ENCODE data around the gene SOSTDC1. TPM values are rescaled to one million over a fixed set of nuclear protein-coding genes. Genes with fewer than 3 reads are reported as not detected.

SOSTDC1 gene
- total RNA-seq, 2 experiments from 2014 or later = not detected

DNA sequence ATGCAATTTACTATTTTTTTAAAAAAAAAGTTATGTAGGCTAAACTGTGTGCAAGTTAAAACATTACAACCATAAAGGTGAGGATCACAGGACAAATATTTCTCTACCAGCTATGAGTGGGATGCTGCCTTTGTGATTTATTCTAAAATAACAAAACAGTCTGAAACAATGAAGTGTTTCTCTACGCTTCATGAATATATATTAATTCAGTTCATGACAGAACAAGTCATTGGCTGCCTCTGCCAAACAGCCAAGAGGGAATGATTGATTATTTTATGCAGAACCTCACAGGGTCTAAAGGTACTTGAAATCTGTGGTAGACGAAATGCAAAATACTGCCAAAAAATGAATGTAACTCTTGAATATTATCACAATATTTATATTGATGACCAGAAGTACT is 29.0 kb upstream of the SOSTDC1 start:
- Histone ChIP-seq H3K4me3 (ENCODE audit: low read depth, low read length, poor library complexity, severe bottlenecking) (no peak overlapping the region), H3K4me2 (ENCODE audit: low read length) (no peak overlapping the region), H3K4me1 (ENCODE audit: insufficient read depth, low read length, poor library complexity, severe bottlenecking) (no peaks in the 10 kb centered on the region), H3K36me3 (ENCODE audit: insufficient read depth, low read length) (no peaks in the 10 kb centered on the region), H4K20me1 (ENCODE audit: insufficient read depth, low read length) (no peaks in the 10 kb centered on the region), H3K27ac (ENCODE audit: low read depth, low read length, poor library complexity, severe bottlenecking) (no peak overlapping the region), H3K9me2 (ENCODE audit: insufficient read depth, low read length) (no peaks in the 10 kb centered on the region), H3K9me3 (ENCODE audit: low read length) (no peaks in the 10 kb centered on the region), H3K79me2 (ENCODE audit: insufficient read depth, low read depth, low read length) (no peaks in the 10 kb centered on the region), H2AFZ (ENCODE audit: low read length) (no peak overlapping the region)
- ChIA-PET CTCF (ENCODE audit: unreplicated experiment) (no interaction called here), POLR2A (interaction anchor here (0.6 to 1.1 kb wide), 3 partner anchors 21 to 1201 kb away, joined by 3 to 5 read pairs (median 4); no protein-coding TSS in a partner anchor)
- BruUV-seq (replicated peaks) = no TSS peak
- intact Hi-C loops (cut with micrococcal nuclease; ENCODE audit: unreplicated experiment) = no loop called here
- no peak for TF ChIP-seq EZH2phosphoT487 (IDR thresholded peaks at IDR 0.05; ENCODE audit: borderline replicate concordance, low read depth, low read length)
- TF ChIP-seq, protein P1, sequence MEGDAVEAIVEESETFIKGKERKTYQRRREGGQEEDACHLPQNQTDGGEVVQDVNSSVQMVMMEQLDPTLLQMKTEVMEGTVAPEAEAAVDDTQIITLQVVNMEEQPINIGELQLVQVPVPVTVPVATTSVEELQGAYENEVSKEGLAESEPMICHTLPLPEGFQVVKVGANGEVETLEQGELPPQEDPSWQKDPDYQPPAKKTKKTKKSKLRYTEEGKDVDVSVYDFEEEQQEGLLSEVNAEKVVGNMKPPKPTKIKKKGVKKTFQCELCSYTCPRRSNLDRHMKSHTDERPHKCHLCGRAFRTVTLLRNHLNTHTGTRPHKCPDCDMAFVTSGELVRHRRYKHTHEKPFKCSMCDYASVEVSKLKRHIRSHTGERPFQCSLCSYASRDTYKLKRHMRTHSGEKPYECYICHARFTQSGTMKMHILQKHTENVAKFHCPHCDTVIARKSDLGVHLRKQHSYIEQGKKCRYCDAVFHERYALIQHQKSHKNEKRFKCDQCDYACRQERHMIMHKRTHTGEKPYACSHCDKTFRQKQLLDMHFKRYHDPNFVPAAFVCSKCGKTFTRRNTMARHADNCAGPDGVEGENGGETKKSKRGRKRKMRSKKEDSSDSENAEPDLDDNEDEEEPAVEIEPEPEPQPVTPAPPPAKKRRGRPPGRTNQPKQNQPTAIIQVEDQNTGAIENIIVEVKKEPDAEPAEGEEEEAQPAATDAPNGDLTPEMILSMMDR (conservative IDR thresholded peaks at IDR 0.05; ENCODE audit: low read length) = no peak
- no peak for DNase-seq (ENCODE audit: low spot score)

DNA sequence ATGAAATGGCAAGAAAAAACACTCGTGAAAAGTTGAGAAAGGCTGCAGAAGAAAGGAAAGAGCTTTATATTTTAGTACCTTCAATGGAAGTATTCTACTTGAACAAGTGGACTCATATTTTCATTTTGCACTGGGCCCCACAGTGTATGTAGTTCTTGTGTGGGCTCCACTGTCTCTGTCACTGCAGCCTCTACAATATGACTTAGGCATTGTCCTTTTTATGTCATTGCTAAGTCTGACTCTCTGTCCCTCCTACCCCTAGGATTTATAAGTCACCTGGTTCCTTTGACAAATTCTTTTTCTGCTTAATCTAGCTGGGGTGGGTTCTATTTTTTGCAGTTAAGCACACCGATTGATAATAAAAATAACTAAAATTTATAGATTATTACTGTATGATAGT is 27.7 kb upstream of the SOSTDC1 start:
- Histone ChIP-seq H3K79me2 (ENCODE audit: insufficient read depth, low read depth, low read length) (no peaks in the 10 kb centered on the region), H3K4me1 (ENCODE audit: insufficient read depth, low read length, poor library complexity, severe bottlenecking) (no peaks in the 10 kb centered on the region), H3K9me2 (ENCODE audit: insufficient read depth, low read length) (no peaks in the 10 kb centered on the region), H3K4me3 (ENCODE audit: low read depth, low read length, poor library complexity, severe bottlenecking) (no peak overlapping the region), H3K4me2 (ENCODE audit: low read length) (no peak overlapping the region), H3K27ac (ENCODE audit: low read depth, low read length, poor library complexity, severe bottlenecking) (no peak overlapping the region), H4K20me1 (ENCODE audit: insufficient read depth, low read length) (no peaks in the 10 kb centered on the region), H2AFZ (ENCODE audit: low read length) (no peak overlapping the region), H3K36me3 (ENCODE audit: insufficient read depth, low read length) (no peaks in the 10 kb centered on the region), H3K9me3 (ENCODE audit: low read length) (no peaks in the 10 kb centered on the region)
- ChIA-PET POLR2A (interaction anchor here (0.5 kb wide), 1 partner anchor 973 kb away, joined by 4 read pairs; no protein-coding TSS in a partner anchor), CTCF (ENCODE audit: unreplicated experiment) (no interaction called here)
- BruUV-seq (replicated peaks) = no TSS peak
- DNase-seq (ENCODE audit: low spot score) = no peak
- intact Hi-C loops (cut with micrococcal nuclease; ENCODE audit: unreplicated experiment) = no loop called here
- TF ChIP-seq, protein P1 (conservative IDR thresholded peaks at IDR 0.05; ENCODE audit: low read length) = no peak
- TF ChIP-seq EZH2phosphoT487 (IDR thresholded peaks at IDR 0.05; ENCODE audit: borderline replicate concordance, low read depth, low read length) = no peak

DNA sequence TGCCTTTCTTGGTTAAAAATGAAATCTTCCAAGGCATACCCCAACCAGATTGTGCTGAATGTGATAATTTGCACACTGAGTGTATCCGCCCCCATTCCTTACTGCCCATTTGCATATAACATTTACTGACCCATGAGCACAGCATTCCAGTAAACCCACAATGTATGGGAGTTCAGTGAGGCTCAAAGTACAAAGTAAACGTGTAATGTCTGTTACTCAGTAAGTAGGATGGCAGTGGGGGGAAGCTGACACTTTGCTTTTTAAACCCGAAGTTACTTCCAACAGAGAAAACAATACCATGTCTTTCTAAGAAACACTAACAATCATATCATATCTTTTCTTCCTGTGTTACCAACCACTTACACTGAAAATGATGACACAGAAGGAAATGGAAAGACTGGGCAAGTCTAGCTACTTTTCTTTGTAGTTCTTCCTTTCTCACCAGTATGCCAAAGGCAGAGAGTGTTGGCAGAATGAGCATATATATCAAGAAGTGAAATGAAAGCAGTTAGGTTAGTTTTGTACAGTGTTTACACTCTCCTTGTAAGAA is 27.1 kb upstream of the SOSTDC1 start:
- Histone ChIP-seq H3K36me3 (ENCODE audit: insufficient read depth, low read length) (no peaks in the 10 kb centered on the region), H3K9me2 (ENCODE audit: insufficient read depth, low read length) (no peaks in the 10 kb centered on the region), H3K4me3 (ENCODE audit: low read depth, low read length, poor library complexity, severe bottlenecking) (no peak overlapping the region), H3K4me2 (ENCODE audit: low read length) (no peak overlapping the region), H3K27ac (ENCODE audit: low read depth, low read length, poor library complexity, severe bottlenecking) (no peak overlapping the region), H2AFZ (ENCODE audit: low read length) (no peak overlapping the region), H3K9me3 (ENCODE audit: low read length) (no peaks in the 10 kb centered on the region), H4K20me1 (ENCODE audit: insufficient read depth, low read length) (no peaks in the 10 kb centered on the region), H3K79me2 (ENCODE audit: insufficient read depth, low read depth, low read length) (no peaks in the 10 kb centered on the region), H3K4me1 (ENCODE audit: insufficient read depth, low read length, poor library complexity, severe bottlenecking) (no peaks in the 10 kb centered on the region)
- ChIA-PET POLR2A (interaction anchor here (0.5 to 1.0 kb wide), 2 partner anchors 8 to 973 kb away, joined by 3 to 4 read pairs; no protein-coding TSS in a partner anchor), CTCF (ENCODE audit: unreplicated experiment) (no interaction called here)
- no peak for DNase-seq (ENCODE audit: low spot score)
- no TSS peak for BruUV-seq (replicated peaks)
- intact Hi-C loops (cut with micrococcal nuclease; ENCODE audit: unreplicated experiment) = no loop called here
- TF ChIP-seq EZH2phosphoT487 (IDR thresholded peaks at IDR 0.05; ENCODE audit: borderline replicate concordance, low read depth, low read length) = no peak
- TF ChIP-seq, protein P1 (conservative IDR thresholded peaks at IDR 0.05; ENCODE audit: low read length) = no peak
